ENCODE results near the gene BAZ2B. TPM values are rescaled to one million over a fixed set of nuclear protein-coding genes. Genes with fewer than 3 reads are reported as not detected.

BAZ2B gene
- total RNA-seq, 2 experiments from 2014 or later: 3.7 to 11.8 TPM

GRCh38 chr2:159442159-159442852 is 174.0 kb downstream of the BAZ2B start:
- no TSS peak for BruUV-seq (replicated peaks)
- POLR2A ChIA-PET: interaction anchor here (0.6 to 1.8 kb wide), 4 partner anchors 9 to 16 kb away, joined by 3 to 8 read pairs (median 6); no protein-coding TSS in a partner anchor
- intact Hi-C loops (cut with micrococcal nuclease; ENCODE audit: unreplicated experiment): no loop called here
- H3K4me1 ChIP-seq (ENCODE audit: insufficient read depth, low read length, poor library complexity, severe bottlenecking): no peaks in the 10 kb centered on the region
- H3K4me2 ChIP-seq (ENCODE audit: low read length): no peak overlapping the region
- CTCF ChIA-PET (ENCODE audit: unreplicated experiment): no interaction called here
- H3K4me3 ChIP-seq (ENCODE audit: low read depth, low read length, poor library complexity, severe bottlenecking): no peak overlapping the region
- no peak overlapping the region for H2AFZ ChIP-seq (ENCODE audit: low read length)
- H4K20me1 ChIP-seq (ENCODE audit: insufficient read depth, low read length): no peaks in the 10 kb centered on the region
- no peak for DNase-seq (ENCODE audit: low spot score)
- H3K79me2 ChIP-seq (ENCODE audit: insufficient read depth, low read depth, low read length): no peaks in the 10 kb centered on the region
- no peaks in the 10 kb centered on the region for H3K36me3 ChIP-seq (ENCODE audit: insufficient read depth, low read length)
- H3K27ac ChIP-seq (ENCODE audit: low read depth, low read length, poor library complexity, severe bottlenecking): no peak overlapping the region
- no peaks in the 10 kb centered on the region for H3K9me2 ChIP-seq (ENCODE audit: insufficient read depth, low read length)
- H3K9me3 ChIP-seq (ENCODE audit: low read length): no peaks in the 10 kb centered on the region
- TF ChIP-seq EZH2phosphoT487 (IDR thresholded peaks at IDR 0.05; ENCODE audit: borderline replicate concordance, low read depth, low read length) (no peak), CTCF (conservative IDR thresholded peaks at IDR 0.05; ENCODE audit: low read length) (no peak)

- no peak overlapping the region for H3K4me3 ChIP-seq (ENCODE audit: low read depth, low read length, poor library complexity, severe bottlenecking)
- H3K36me3 ChIP-seq (ENCODE audit: insufficient read depth, low read length): no peaks in the 10 kb centered on the region
- no peaks in the 10 kb centered on the region for H3K79me2 ChIP-seq (ENCODE audit: insufficient read depth, low read depth, low read length)
- H3K27ac ChIP-seq (ENCODE audit: low read depth, low read length, poor library complexity, severe bottlenecking): no peak overlapping the region
- ChIA-PET CTCF (ENCODE audit: unreplicated experiment) (no interaction called here), POLR2A (interaction anchor here (0.6 to 1.8 kb wide), 5 partner anchors 8 to 124 kb away, joined by 3 to 8 read pairs (median 4); no protein-coding TSS in a partner anchor)
- intact Hi-C loops (cut with micrococcal nuclease; ENCODE audit: unreplicated experiment): no loop called here
- BruUV-seq (replicated peaks): no TSS peak
- H3K9me3 ChIP-seq (ENCODE audit: low read length): no peaks in the 10 kb centered on the region
- H4K20me1 ChIP-seq (ENCODE audit: insufficient read depth, low read length): no peaks in the 10 kb centered on the region
- no peak for DNase-seq (ENCODE audit: low spot score)
- no peak overlapping the region for H3K4me2 ChIP-seq (ENCODE audit: low read length)
- no peaks in the 10 kb centered on the region for H3K9me2 ChIP-seq (ENCODE audit: insufficient read depth, low read length)
- H3K4me1 ChIP-seq (ENCODE audit: insufficient read depth, low read length, poor library complexity, severe bottlenecking): no peaks in the 10 kb centered on the region
- H2AFZ ChIP-seq (ENCODE audit: low read length): no peak overlapping the region
- TF ChIP-seq EZH2phosphoT487 (IDR thresholded peaks at IDR 0.05; ENCODE audit: borderline replicate concordance, low read depth, low read length): no peak
- no peak for TF ChIP-seq CTCF (conservative IDR thresholded peaks at IDR 0.05; ENCODE audit: low read length)
Measured at GRCh38 chr2:159441182-159441581, 175.2 kb downstream of the BAZ2B start.

- CTCF ChIA-PET (ENCODE audit: unreplicated experiment): no interaction called here
- H4K20me1 ChIP-seq (ENCODE audit: insufficient read depth, low read length): no peaks in the 10 kb centered on the region
- H3K4me3 ChIP-seq (ENCODE audit: low read depth, low read length, poor library complexity, severe bottlenecking): no peak overlapping the region
- no peak for DNase-seq (ENCODE audit: low spot score)
- H2AFZ ChIP-seq (ENCODE audit: low read length): no peak overlapping the region
- H3K4me2 ChIP-seq (ENCODE audit: low read length): no peak overlapping the region
- POLR2A ChIA-PET: interaction anchor here (0.5 kb wide), 1 partner anchor 519 kb away, joined by 3 read pairs; no protein-coding TSS in a partner anchor
- BruUV-seq (replicated peaks): no TSS peak
- H3K9me2 ChIP-seq (ENCODE audit: insufficient read depth, low read length): no peaks in the 10 kb centered on the region
- H3K79me2 ChIP-seq (ENCODE audit: insufficient read depth, low read depth, low read length): no peaks in the 10 kb centered on the region
- H3K36me3 ChIP-seq (ENCODE audit: insufficient read depth, low read length): no peaks in the 10 kb centered on the region
- no peak overlapping the region for H3K27ac ChIP-seq (ENCODE audit: low read depth, low read length, poor library complexity, severe bottlenecking)
- intact Hi-C loops (cut with micrococcal nuclease; ENCODE audit: unreplicated experiment): no loop called here
- H3K9me3 ChIP-seq (ENCODE audit: low read length): no peaks in the 10 kb centered on the region
- no peaks in the 10 kb centered on the region for H3K4me1 ChIP-seq (ENCODE audit: insufficient read depth, low read length, poor library complexity, severe bottlenecking)
- TF ChIP-seq EZH2phosphoT487 (IDR thresholded peaks at IDR 0.05; ENCODE audit: borderline replicate concordance, low read depth, low read length) (no peak), CTCF (conservative IDR thresholded peaks at IDR 0.05; ENCODE audit: low read length) (no peak)
Measured at GRCh38 chr2:159439421-159439820, 176.9 kb downstream of the BAZ2B start.
